Mesenchymal stem cell (in vitro differentiated cells and primary cell): ENCODE measurements around the gene MBD3.

Source experiments
- DNase-seq: peaks from one replicate; pipeline ENCODE4 v3.0.0-alpha.2; 2013
- H2AFZ ChIP-seq: one replicate; pipeline ENCODE4 v1.6.1; 2013; ENCODE audit warnings: low read depth, mild to moderate bottlenecking, control low read depth, inconsistent platforms, low read length, moderate library complexity
- H2AK5ac ChIP-seq: 2 replicates; pipeline ENCODE4 v1.6.1; 2013; ENCODE audit warnings: low read length, moderate library complexity, mild to moderate bottlenecking, inconsistent platforms; ENCODE audit not compliant: severe bottlenecking
- H2BK120ac ChIP-seq: one replicate; pipeline ENCODE4 v1.6.1; 2013; ENCODE audit warnings: low read depth, mild to moderate bottlenecking, inconsistent platforms, low read length, moderate library complexity
- H2BK12ac ChIP-seq, 2 experiments: one replicate each; pipeline ENCODE4 v1.6.1; 2013; ENCODE audit warnings: inconsistent platforms in 2 of 2, low read length in 2 of 2, mild to moderate bottlenecking in 2 of 2, moderate library complexity in 2 of 2, control low read depth in 1 of 2
- H2BK15ac ChIP-seq: one replicate; pipeline ENCODE4 v1.6.1; 2013; ENCODE audit warnings: mild to moderate bottlenecking, low read depth, inconsistent platforms; ENCODE audit not compliant: poor library complexity, severe bottlenecking
- H2BK5ac ChIP-seq: 2 replicates; pipeline ENCODE4 v1.6.1; 2013; ENCODE audit warnings: low read depth, mild to moderate bottlenecking, low read length, control low read depth, inconsistent platforms; ENCODE audit not compliant: poor library complexity, severe bottlenecking
- H3K14ac ChIP-seq, 2 experiments: one replicate each; pipeline ENCODE4 v1.6.1; 2013; ENCODE audit warnings: inconsistent platforms in 2 of 2, low read length in 2 of 2, control low read depth in 1 of 2, mild to moderate bottlenecking in 1 of 2, moderate library complexity in 1 of 2
- H3K18ac ChIP-seq, 2 experiments: one replicate each; pipeline ENCODE4 v1.6.1; 2013; ENCODE audit warnings: inconsistent platforms in 2 of 2, low read length in 2 of 2, control low read depth in 1 of 2, low read depth in 1 of 2, mild to moderate bottlenecking in 1 of 2
- H3K23ac ChIP-seq, 2 experiments: one replicate each; pipeline ENCODE4 v1.6.1; 2013; ENCODE audit warnings: inconsistent platforms in 2 of 2, low read length in 2 of 2, mild to moderate bottlenecking in 2 of 2, moderate library complexity in 2 of 2, control low read depth in 1 of 2
- H3K27ac ChIP-seq: 2 replicates; pipeline ENCODE4 v1.5.1; 2013; ENCODE audit warnings: mild to moderate bottlenecking, moderate library complexity, low read length, control low read depth, inconsistent platforms; ENCODE audit not compliant: poor library complexity, severe bottlenecking
- H3K27me3 ChIP-seq, 2 experiments: 2 replicates each; pipeline versions ENCODE4 v1.6.1 to v1.7.0; 2013; ENCODE audit warnings: low read length in 2 of 2, mild to moderate bottlenecking in 2 of 2, moderate library complexity in 2 of 2, control low read depth in 1 of 2, inconsistent platforms in 1 of 2; ENCODE audit not compliant: control insufficient read depth in 1 of 2, insufficient read depth in 1 of 2
- H3K36me3 ChIP-seq, 2 experiments: 2 replicates each; pipeline versions ENCODE4 v1.6.1 to v1.7.0; 2013; ENCODE audit warnings: low read length in 2 of 2, control low read depth in 1 of 2, inconsistent platforms in 1 of 2, low read depth in 1 of 2, mild to moderate bottlenecking in 1 of 2; ENCODE audit not compliant: insufficient read depth in 2 of 2, control insufficient read depth in 1 of 2
- H3K4ac ChIP-seq, 2 experiments: one replicate each; pipeline ENCODE4 v1.6.1; 2013; ENCODE audit warnings: inconsistent platforms in 2 of 2, low read length in 2 of 2, mild to moderate bottlenecking in 2 of 2, moderate library complexity in 2 of 2, control low read depth in 1 of 2, low read depth in 1 of 2
- H3K4me1 ChIP-seq: 2 replicates; pipeline ENCODE4 v1.6.1; 2013; ENCODE audit warnings: low read depth, low read length, control low read depth; ENCODE audit not compliant: control insufficient read depth, insufficient read depth
- H3K4me2 ChIP-seq: 2 replicates; pipeline ENCODE4 v1.6.1; 2013; ENCODE audit warnings: low read length, mild to moderate bottlenecking, inconsistent platforms; ENCODE audit not compliant: poor library complexity, severe bottlenecking
- H3K4me3 ChIP-seq, 2 experiments: 2 replicates each; pipeline versions ENCODE4 v1.5.1 to v1.7.0; 2013; ENCODE audit warnings: low read length in 2 of 2, mild to moderate bottlenecking in 2 of 2, control low read depth in 1 of 2, low read depth in 1 of 2; ENCODE audit not compliant: insufficient read depth in 1 of 2
- H3K79me1 ChIP-seq: replicated peaks from 2 replicates; pipeline ENCODE4 v1.6.1; 2013; ENCODE audit warnings: mild to moderate bottlenecking, control low read depth, low read length, inconsistent platforms; ENCODE audit not compliant: poor library complexity, severe bottlenecking
- H3K9ac ChIP-seq: 2 replicates; pipeline ENCODE4 v1.7.0; 2013; ENCODE audit warnings: mild to moderate bottlenecking, low read length, moderate library complexity
- H3K9me3 ChIP-seq: 2 replicates; pipeline ENCODE4 v1.7.0; 2013; ENCODE audit warnings: mild to moderate bottlenecking, low read length; ENCODE audit not compliant: control insufficient read depth
- H4K8ac ChIP-seq: one replicate; pipeline ENCODE4 v1.6.1; 2013; ENCODE audit warnings: inconsistent platforms, mild to moderate bottlenecking, low read length, moderate library complexity
- H4K91ac ChIP-seq: one replicate; pipeline ENCODE4 v1.6.1; 2013; ENCODE audit warnings: mild to moderate bottlenecking, low read length, inconsistent platforms
- whole genome bisulfite sequencing: methylation state at CpG from one replicate; pipeline ENCODE4 v1.1.7; 2013; ENCODE audit warnings: mixed read lengths; 5-methylcytosine and 5-hydroxymethylcytosine counted together

MBD3 gene

DNA sequence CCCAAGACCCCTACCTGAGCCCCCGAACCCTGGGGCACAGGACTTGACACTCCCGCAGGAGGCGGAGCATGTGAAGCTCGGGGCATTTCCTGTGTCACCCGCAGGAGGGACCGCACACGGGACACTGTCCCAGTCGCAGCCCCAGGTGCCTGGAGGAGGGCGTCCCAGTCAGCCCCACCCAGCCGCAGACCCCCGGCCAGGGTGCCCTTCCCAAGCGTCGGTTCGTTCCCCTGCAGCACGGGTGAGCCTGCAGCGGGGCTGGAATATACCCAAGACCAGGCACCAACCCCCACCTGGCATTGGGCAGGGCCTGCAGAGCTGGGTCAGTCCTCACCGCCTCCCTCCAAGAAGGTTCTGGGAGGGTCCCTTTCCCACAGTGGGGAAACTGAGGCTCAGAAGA is 38.1 kb upstream of the MBD3 start:
- Histone ChIP-seq H4K91ac (no peak overlapping the region), H3K9me3 (peaks cover 6% of the 10 kb centered on the region), H2BK12ac (no peak overlapping the region), H3K4me3 (no peak overlapping the region), H3K18ac (no peak overlapping the region), H3K4me1 (peaks cover 10% of the 10 kb centered on the region), H2BK5ac (no peak overlapping the region), H3K36me3 (peaks cover 21 to 83% of the 10 kb centered on the region in 2 experiments), H3K4ac (no peak overlapping the region), H3K23ac (no peak overlapping the region), H4K8ac (no peak overlapping the region), H3K27ac (no peak overlapping the region), H3K9ac (no peak overlapping the region), H2BK120ac (no peak overlapping the region), H3K4me2 (no peak overlapping the region), H2BK15ac (no peak overlapping the region), H3K79me1 (peaks cover 56% of the 10 kb centered on the region), H3K14ac (no peak overlapping the region), H2AFZ (no peak overlapping the region), H3K27me3 (no peaks in the 10 kb centered on the region), H2AK5ac (no peak overlapping the region)
- DNase-seq, result no peak
- 96% methylated on average over 17 of the region's 17 CpGs for WGBS

DNA sequence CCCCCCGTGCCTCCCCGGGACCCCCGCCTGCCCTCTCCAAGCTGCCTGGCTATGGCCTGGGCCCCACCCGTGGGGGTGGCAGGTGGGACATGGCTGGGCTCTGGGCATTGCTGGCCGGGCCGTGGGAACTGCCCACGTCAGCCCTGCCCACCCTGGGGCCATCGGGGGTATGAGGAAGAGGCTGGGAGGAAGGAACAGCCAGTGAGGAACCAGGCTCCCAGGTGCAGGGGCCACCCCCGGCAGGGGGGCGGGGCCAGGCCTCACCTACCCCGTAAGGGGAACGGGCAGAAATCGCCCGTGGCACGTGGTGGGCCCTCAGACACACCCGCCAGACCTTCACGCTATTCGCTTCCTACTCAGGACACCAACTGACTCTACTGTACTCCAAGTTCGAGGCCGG is 37.3 kb upstream of the MBD3 start:
- Histone ChIP-seq H3K4me1 (peaks cover 10% of the 10 kb centered on the region), H3K4me3 (no peak overlapping the region), H3K14ac (no peak overlapping the region), H2AFZ (no peak overlapping the region), H4K91ac (no peak overlapping the region), H2AK5ac (no peak overlapping the region), H3K23ac (no peak overlapping the region), H4K8ac (no peak overlapping the region), H2BK12ac (no peak overlapping the region), H3K4ac (no peak overlapping the region), H3K27ac (no peak overlapping the region), H3K18ac (no peak overlapping the region), H2BK120ac (no peak overlapping the region), H3K36me3 (peaks cover 26 to 84% of the 10 kb centered on the region in 2 experiments), H3K9me3 (peaks cover 4% of the 10 kb centered on the region), H3K4me2 (no peak overlapping the region), H3K9ac (no peak overlapping the region), H3K79me1 (peaks cover 58% of the 10 kb centered on the region), H2BK15ac (no peak overlapping the region), H2BK5ac (no peak overlapping the region), H3K27me3 (no peaks in the 10 kb centered on the region)
- WGBS, result 96% methylated on average over 20 of the region's 20 CpGs
- no peak for DNase-seq

DNA sequence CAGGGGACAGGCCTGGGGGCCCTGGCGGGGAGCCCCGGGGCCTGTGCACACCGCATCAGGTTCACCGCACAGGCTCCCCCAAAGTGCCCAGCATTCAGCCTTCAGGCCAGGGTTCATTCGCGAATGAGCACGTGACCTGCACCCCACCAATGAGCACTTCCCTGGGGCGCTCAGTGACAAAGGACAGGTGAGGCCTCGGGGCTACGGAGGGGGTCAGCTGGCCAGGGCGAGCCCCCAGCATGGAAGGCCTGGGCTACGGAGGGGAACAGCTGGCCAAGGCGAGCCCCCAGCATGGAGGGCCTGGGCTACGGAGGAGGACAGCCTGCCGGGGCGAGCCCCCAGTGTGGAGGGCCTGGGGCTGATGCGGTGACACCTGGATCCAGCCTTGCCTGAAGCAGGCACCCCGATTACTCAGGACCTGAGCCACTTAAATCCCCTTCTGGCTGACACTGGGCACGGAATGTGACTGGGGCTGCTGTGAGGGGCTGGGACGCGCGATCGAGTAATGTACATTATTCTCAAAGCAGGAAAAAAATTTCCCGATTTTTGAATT is 36.7 kb upstream of the MBD3 start:
- Histone ChIP-seq H2BK12ac (no peak overlapping the region), H3K4me1 (peaks cover 10% of the 10 kb centered on the region), H3K4me2 (no peak overlapping the region), H2AFZ (no peak overlapping the region), H3K36me3 (peaks cover 26 to 84% of the 10 kb centered on the region in 2 experiments), H3K9ac (no peak overlapping the region), H3K23ac (no peak overlapping the region), H2BK5ac (no peak overlapping the region), H3K4me3 (no peak overlapping the region), H3K9me3 (no peaks in the 10 kb centered on the region), H4K91ac (no peak overlapping the region), H2BK120ac (no peak overlapping the region), H3K14ac (no peak overlapping the region), H3K79me1 (peaks cover 61% of the 10 kb centered on the region), H3K27ac (no peak overlapping the region), H2AK5ac (no peak overlapping the region), H3K18ac (no peak overlapping the region), H3K27me3 (no peaks in the 10 kb centered on the region), H4K8ac (no peak overlapping the region), H3K4ac (no peak overlapping the region), H2BK15ac (no peak overlapping the region)
- 95% methylated on average over 24 of the region's 24 CpGs for WGBS
- DNase-seq, result no peak

DNA sequence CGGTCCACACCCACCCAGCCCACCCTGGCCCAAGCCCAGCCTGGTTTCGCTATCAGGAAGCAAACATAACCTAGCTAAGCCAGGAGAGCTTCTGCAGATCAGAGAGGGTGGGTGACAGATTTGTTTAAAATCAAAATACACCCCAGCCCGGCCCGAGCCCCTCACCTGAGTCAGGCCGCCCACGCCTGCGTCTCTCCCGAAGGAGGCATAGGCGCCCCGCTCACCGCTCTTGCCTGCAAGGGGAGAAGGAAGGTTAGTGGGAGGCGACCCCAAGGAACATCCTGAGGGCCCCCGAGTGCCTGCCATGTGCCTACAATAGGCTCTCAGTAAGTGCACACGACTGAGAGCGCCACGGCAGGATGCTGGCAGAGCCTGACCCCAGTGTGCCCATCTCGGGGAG is 34.5 kb upstream of the MBD3 start:
- no peak overlapping the region for H2BK15ac ChIP-seq
- H3K9me3 ChIP-seq, result no peaks in the 10 kb centered on the region
- H3K23ac ChIP-seq, result no peak overlapping the region
- no peak overlapping the region for H2BK12ac ChIP-seq
- H3K36me3 ChIP-seq, result peaks cover 40 to 86% of the 10 kb centered on the region in 2 experiments
- 97% methylated on average over 15 of the region's 17 CpGs for WGBS
- H3K27ac ChIP-seq, result no peak overlapping the region
- no peak overlapping the region for H3K4me3 ChIP-seq
- H3K27me3 ChIP-seq, result no peaks in the 10 kb centered on the region
- H3K9ac ChIP-seq, result no peak overlapping the region
- H3K4me2 ChIP-seq, result no peak overlapping the region
- no peak overlapping the region for H2BK5ac ChIP-seq
- H3K14ac ChIP-seq, result no peak overlapping the region
- H2BK120ac ChIP-seq, result no peak overlapping the region
- H4K91ac ChIP-seq, result no peak overlapping the region
- no peak overlapping the region for H2AFZ ChIP-seq
- DNase-seq, result no peak
- peaks cover 10% of the 10 kb centered on the region for H3K4me1 ChIP-seq
- H3K4ac ChIP-seq, result no peak overlapping the region
- no peak overlapping the region for H4K8ac ChIP-seq
- peaks cover 56% of the 10 kb centered on the region for H3K79me1 ChIP-seq
- H3K18ac ChIP-seq, result no peak overlapping the region
- no peak overlapping the region for H2AK5ac ChIP-seq
